AG20443 (cell line): ENCODE measurements around the gene ZNF236.
"Not testable (repeated sequence)": the region's sequence is repeated elsewhere in the genome, so short reads cannot be mapped to it uniquely, and the experiment has no call there.

Source experiments
- DNase-seq: peaks from one replicate; pipeline ENCODE4 v3.0.0; 2012; ENCODE audit warnings: low spot score, mixed read lengths

ZNF236 gene

DNA sequence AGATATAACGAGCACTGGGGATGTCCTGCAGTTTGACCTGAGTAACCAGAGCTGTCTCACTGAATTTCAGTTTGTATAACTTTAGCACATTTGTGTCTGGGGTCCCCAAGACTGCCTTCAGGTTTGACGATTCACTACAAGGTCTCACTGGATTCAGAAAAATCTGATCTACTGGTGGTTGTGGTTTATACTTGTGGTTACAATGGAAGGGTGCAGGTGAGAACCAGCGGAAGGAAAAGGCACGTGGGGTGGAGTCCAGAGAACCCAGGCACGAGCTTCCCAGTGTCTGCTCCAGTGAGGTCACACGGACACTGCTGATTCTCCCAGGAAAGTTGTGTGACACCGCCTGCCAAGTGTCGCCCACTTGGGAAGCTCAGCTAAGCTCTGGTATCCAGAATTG, 126.0 kb downstream of the ZNF236 start:
- DNase-seq, result no peak

DNA sequence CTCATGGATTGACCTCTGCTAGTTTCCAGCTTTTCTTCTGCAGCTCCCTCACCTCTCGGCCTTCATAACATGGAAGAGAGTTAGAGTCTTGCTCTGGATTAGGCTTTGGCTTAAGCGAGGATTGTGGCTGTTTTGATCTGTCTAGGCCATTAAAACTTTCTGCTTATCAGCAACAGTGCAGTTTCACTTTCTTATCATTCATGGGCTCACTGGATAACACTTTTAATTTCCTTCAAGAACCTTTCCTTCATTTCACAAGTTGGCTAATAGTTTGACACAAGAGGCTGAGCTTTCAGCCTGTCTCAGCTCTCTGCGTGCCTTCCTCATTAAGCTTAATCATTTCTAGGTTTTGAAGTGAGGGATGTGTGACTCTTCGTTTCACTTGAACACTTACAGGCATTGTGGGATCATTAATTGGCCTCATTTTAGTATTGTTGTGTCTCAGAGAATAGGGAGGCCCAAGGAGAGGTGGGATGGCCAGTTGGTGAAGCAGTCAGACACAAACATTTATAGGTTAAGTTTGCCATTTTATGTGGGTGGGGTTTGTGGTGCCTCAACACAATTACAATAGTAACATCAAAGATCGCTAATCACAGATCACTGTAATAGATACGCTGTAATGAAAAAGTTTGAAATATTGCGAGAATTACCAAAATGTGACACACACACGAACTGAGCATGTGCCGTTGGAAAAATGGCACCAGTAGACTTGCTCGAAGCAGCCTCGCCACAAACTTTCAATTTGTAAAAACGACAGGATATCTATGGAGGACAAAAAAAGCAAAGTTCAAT, 129.3 kb downstream of the ZNF236 start:
- no peak for DNase-seq

DNA sequence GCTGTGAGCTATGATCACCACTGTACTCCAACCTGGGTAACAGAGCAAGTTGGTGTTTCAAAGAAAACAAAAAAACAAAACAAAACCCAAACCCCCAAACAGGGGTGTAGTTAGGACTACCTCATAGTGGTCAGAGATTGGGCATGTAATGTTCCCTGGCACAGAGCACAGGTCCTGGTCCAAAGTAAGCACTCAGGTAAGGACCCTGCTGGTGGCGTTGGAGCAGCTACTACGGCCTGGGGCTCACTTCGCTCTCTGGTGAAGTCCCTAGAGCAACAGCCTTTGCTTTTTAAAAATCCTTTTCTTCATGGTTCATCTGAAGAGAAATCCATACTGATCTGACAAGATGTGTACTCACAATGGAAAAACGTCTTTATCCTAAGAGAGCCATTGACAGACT, 130.4 kb downstream of the ZNF236 start:
- DNase-seq, result no peak

DNA sequence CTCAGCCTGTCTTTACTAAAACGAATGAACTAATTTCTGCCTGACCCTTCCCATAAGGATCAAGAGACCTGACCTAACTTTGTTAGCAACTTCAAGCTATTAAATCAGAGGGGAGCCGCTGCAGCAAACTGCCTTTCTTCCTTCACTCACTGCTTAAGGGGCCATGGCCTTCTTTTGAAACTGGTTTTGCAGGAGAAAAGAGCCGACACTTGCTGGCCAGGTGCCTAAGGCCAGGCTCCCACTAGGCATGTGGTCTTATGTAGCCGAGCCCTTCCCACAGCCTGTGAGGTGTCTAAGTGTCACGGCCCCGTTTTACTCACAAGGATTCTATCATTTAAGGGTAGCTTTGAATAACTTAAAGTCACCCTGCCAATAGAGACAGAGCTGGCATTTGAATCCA, 130.8 kb downstream of the ZNF236 start:
- no peak for DNase-seq

DNA sequence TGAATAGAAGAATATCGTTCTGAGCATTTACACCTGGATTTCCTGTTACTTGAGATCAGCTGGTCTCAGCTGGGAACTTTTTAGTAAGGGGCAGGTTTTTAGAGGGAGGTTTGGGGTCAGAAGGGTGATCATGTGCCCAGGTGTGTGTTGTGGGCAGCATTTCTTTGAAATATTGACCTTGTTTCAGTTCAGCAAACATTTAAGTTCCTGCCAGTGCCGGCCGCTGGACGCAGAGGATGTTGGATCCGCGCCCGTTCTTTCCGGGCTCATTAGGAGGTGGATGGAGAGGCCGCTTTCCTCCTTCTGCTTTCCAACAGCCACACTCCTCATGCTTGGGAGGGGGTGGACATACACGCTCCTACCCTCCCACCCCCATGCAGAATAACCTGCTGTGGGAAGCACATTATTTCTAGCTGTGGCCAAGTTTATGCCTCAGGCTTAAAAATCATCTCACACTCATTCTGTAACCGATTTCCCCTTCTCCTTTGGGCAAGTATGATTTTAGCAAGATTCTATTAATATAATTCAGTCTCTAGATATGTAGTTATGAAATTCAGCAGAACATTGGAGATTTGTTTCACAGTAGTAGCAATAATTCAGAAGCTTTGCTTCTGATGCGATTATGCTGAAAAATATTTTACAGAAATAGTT, 131.4 kb downstream of the ZNF236 start:
- DNase-seq, result no peak

DNA sequence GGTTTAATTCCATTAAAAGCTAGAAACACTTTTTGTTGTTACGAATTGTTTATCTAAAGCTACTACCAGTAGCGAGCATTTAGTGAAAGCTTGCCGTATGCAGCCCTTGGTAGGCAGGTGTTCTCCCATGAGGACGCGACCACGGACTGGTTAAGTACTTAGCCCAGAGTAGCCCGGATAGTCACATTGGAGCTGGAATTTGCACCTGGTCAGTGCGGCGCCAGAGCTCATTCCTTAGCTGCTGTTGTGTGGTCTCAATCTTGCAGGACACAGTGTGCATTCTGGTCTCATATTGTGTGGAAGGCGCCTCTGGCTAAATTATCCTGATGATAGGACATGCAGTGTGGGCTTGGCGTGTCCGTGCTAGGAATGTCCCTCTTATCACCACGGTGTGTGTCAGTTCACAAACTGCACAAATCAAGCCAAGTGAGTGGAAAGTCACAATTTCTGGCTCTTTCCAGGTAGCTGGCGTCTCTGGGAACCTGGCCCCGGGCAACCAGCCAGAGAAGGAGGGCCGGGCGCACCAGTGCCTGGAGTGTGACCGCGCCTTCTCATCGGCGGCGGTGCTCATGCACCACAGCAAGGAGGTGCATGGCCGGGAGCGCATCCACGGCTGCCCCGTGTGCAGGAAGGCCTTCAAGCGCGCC, 133.3 kb downstream of the ZNF236 start:
- no peak for DNase-seq

DNA sequence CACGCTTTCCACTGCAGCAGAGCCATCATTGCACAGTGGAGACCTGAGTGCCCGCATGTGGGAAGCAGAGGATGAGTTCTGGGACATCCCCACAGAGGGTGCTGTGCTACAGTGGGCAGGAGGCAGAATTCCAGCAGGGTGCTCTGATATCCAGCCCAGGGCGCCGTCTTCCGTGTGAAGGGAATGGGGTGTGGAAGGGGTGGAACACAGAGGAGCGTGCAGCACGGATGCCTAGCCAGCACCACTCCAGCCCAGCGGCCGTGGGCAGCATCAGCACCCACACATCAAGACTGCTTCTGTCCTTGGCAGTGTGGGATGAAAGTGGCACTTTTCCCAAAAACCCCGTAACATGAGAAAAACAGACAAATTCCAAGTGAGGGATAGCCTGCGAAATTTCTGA, 134.3 kb downstream of the ZNF236 start:
- DNase-seq, result no peak

DNA sequence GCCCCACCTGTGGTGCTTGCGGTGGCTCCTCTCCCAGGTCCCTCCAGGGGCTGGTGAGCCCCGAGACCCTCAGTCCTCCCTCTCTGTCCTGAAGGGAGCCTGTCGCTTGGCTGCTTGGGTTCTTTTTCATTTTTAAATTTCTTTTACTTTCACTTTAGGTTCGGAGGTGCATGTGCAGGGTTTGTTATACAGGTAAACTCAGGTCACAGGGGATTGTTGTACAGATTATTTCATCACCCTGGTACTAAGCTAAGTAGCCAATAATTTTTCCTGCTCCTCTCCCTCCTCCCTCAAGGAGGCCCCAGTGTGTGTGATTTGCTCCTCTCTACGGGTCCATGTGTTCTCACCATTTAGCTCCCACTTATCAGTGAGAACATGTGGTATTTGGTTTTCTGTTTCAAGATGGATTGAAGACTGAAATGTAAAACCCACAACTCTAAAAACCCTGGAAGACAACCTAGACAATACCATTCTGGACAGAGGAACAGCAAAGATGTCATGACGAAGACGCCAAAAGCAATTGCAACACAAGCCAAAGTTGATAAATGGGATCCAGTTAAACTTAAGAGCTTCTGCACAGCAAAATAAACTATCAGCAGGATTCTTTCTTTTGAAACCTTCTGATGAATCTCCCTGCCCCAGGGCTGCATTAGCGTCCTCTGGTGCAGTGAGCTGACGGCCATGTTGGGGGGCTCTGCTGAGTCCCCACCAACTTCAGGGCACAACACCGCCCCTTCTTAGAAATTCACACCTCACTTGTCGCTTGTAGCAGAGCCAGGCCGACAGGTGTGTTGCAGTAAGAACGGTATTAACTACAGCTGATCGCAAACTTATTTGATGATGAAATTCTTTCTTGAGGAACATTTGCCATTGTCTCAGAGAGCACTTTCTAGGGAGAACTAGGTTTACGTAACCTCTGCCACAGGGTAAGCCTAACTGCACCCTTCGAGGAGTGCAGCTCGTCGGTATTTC, 135.3 kb downstream of the ZNF236 start:
- no peak for DNase-seq

DNA sequence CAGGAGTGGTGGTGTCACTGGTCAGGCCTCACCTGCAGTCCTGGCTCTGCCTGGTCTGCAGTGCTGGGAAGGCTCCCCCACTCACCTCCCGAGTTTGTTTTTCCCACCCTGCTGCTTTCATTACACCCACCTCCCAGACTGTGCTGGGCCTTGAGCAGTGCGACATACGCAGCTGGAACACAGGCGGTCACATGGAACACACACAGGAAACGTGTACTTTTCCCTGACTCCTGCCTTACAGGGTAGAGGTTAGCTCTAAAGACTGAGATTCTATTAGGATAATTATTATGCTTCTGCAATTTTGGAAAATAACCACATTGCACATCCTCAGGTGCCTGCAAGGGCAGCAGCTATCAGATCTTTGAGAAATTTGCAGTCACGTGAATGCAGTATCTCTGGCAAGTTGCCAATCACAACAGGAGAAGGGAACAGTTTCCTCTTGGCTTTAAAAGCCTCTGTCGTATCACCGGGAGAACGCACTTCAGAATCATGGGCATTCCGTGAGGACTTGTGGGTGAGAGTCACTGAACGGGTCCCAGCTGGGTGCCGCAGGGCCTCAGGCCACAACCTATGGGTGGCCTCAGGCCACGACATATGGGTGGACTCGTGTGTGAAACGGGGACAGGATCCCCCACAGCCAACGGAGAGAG, 136.5 kb downstream of the ZNF236 start:
- no peak for DNase-seq

DNA sequence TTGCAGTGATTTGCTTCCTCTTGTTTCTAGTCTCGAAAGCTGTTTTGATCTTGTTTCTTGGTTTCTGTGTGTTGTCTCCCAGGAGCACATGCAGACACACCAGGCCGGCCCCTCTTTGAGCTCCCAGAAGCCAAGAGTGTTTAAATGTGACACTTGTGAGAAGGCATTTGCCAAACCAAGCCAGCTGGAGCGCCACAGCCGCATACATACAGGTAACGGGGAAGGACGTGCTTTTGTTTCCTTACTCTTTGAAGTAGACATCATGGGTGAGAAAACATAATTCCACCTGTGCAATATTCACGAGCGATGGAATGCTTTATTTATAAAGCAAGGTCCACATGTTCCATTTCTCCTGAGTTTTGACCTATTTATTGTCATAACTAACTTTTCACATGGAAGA, 137.2 kb downstream of the ZNF236 start:
- no peak for DNase-seq

DNA sequence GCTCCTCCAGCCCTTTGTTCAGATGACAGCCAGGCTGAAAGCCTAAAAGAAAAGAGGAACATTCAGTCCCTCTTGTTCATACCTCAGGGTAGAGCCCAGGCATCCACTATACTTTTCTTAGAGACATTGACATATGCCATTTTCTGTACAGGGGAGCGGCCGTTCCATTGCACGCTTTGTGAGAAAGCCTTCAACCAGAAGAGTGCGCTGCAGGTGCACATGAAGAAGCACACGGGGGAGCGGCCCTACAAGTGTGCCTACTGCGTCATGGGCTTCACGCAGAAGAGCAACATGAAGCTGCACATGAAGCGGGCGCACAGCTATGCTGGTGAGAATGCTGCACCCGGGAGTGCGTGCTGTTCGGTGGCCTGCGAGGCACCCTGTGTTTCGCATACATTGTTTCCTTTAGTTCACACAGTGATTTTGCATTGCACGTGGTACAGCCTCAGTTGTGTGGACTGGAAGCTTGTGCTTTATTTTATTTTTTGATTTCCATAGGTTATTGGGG, 138.2 kb downstream of the ZNF236 start:
- no peak for DNase-seq

DNA sequence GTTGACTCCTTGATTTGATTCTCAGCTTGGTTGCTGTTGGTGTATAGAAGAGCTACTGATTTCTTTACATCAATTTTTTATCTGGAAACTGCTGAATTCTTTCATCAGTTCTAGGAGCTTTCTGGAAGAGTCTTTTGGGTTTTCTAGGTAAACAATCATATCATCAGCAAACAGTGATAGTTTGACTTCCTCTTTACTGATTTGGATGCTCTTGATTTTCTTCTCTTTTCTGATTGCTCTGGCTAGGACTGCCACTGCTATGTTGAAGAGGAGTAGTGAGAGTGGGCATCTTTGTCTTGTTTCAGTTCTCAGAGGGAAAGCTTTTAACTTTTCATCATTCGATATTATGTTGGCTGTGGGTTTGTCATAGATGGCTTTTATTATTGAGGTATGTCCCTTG, 140.5 kb downstream of the ZNF236 start:
- DNase-seq, result no peak

DNA sequence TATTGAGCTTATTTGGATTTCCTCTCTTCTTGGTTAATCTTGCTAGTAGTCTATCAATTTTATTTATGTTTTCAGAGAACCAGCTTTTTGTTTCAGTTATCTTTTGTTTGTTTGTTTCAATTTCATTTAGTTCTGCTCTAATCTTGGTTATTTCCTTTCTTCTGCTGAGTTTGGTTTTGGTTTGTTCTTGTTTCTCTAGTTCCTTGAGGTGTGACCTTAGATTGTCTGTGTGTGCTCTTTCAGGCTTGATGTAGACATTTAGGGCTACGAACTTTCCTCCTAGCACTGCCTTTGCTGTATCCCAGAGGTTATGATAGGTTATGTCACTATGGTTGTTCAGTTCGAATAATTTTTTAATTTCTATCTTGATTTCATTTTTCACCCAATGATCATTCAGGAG, 141.6 kb downstream of the ZNF236 start:
- no peak for DNase-seq

DNA sequence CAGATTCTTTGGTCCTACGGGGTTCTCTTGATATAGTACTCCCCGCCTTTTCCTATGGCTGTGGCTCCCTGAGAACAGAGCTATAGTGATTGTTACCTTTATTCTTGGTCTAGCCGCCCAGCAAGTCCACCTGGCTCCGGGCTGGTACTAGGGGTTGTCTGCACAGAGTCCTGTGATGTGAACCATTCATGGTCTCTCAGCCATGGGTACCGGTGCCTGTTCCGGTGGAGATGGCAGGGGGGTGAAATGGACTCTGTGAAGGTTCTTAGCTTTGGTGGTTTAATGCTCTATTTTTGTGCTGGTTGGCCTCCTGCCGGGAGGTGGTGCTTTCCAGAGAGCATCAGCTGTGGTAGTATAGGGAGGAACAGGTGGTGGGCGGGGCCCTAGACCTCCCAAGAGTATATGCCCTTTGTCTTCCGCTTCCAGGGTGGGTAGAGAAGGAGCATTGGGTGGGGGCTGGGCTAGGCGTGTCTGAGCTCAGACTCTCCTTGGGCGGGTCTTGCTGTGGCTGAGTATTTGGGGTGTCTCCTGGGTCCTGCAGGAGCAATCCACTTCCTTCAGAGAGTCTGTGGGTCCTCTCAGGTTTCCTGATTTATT, 143.3 kb downstream of the ZNF236 start:
- DNase-seq, result not testable (repeated sequence)

DNA sequence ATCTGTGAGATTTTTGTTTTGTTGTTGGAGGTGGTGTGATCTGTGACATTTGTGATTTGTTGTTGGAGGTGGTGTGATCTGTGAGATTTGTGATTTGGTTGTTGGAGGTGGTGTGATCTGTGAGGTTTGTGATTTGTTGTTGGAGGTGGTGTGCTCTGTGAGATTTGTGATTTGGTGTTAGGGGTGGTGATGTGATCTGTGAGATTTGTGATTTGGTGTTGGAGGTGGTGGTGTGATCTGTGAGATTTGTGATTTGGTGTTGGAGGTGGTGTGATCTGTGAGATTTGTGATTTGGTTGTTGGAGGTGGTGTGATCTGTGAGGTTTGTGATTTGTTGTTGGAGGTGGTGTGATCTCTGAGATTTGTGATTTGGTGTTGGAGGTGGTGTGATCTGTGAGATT, 144.9 kb downstream of the ZNF236 start:
- not testable (repeated sequence) for DNase-seq

DNA sequence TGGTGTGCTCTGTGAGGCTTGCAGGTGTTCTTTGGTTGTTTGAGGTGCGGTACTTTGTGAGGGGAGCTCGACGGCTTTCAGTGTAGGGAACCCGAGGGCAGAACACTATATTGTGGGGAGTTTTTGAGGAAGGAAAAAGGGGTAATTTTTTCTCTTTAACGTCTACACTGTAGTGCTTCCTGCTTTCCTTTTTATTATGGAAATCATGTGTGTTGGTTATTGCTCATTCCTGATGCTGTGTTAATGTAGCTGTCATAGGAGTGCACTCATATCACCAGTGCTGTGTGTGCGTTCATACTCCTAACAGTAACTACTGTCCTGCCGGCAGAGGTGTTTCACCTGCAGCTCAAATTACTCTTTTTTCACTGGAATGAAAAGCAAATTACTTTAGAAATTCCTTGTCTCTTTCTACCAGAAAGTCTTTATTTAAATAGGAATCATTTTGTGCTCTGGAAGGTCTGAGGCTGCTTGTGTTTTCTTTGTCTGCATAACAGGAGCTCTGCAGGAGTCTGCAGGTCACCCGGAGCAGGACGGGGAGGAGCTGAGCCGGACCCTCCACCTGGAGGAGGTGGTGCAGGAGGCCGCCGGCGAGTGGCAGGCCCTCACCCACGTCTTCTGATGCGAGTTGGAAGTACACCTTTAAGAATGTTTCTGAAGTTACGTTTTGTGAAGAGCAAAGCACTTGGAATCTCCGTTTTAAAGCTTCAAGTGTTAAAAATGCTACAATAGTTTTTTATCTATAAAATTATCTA, 145.5 kb downstream of the ZNF236 start:
- DNase-seq, result no peak

DNA sequence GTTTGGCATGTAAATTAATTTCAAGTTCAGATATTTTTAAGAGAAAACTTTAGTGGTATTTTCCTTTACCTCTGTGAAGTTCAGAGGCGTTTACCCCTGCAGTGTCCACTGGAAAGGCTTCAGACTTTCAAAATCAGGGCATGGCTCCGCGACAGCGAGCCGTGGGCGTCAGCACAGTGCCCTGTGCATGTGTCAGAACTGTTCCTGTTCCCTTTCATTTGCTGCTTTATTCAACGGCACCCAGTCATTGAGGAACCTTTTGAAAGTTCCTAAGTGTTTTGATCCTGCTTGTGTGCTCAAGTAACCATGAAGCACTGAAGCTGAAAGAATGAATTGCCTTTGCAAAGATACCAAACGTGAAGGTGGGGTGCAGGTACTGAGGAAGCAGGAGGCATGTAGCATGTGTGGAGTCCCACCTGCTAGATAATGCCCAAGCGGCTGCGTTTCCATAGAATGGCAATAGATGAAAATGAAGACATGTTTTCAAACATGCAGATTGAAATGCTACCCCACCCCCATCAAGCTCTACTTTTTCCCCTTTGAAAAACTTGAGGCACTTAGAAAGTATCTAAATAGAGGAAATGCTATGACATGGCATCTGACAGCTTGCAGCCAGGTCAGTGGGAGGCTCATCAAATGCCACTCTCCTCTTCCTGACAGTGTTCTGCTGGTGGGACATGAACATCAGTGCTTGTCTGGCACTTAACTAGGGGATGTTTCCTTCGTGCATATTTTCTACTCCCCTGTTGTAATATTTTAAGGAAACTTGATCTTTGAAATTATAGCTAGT, 148.6 kb downstream of the ZNF236 start:
- no peak for DNase-seq

DNA sequence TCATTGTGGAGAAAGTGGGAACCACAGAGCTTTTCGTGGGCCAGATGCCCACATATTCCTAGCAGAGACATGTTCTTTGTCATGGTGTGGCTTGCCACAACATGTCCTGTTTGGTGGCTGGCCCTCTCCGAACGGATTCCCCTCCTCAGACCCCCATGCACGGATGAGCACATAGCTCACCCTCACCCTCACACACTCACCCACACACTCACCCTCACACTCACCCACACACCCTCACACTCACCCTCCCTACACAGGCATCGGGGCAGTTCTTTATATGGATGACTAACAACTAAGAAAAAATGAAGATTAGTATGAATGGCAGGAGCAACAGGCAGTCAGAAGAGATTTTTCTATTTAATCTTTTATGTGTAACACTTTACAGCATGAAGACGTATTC, 149.9 kb downstream of the ZNF236 start:
- DNase-seq, result no peak

DNA sequence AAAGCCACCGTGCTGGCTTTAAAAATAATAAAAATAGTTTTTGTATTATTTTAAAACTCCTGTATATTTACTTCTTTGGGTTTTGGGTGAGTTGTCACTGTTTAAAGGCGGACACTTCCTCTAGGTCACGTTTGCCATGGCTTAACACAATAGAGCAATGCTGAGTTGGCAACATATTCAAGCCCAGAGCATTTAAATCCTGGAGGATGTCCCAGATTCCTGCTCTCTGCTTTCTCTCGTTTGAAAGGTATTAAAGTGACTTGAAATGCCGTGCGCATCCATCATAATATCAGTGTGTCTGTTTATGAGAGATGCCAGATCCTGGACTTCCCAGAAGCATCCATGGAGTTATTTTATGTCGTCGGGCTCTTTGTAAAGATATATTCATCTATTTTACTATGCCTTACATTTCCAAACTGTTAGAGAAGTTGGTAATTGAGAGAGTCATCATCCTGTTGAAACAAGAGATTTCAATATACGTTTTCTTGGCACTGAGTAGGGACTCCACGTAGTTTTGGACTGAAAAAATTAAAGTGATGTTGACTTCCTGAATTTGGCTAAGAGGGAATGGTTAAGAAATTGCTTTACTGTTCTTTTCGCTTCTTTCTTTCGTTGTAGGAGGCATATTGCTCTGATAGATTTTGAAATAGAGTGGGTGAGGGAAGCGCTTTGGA, 150.6 kb downstream of the ZNF236 start:
- no peak for DNase-seq
